Forelimb muscle (tissue), 1 donor: ENCODE data around the gene USP32. TPM values are rescaled to one million over a fixed set of nuclear protein-coding genes. Genes with fewer than 3 reads are reported as not detected.

Experiments used
- DNase-seq: peaks from one replicate; pipeline ENCODE4 v3.0.0-alpha.2; 2013; ENCODE audit warnings: low read depth
- polyA plus RNA-seq: library from polyadenylated mRNA; unstranded; fragments of 120-200 nt; gene quantifications from one replicate; pipeline ENCODE4 v1.2.1, GENCODE V29; 2013; ENCODE audit not compliant: insufficient read length

Gene USP32
- polyA plus RNA-seq, 1 donor: 22.7 TPM

GRCh38 chr17:60174035-60174434 lies 217.9 kb downstream of the USP32 start:
- no peak for DNase-seq

GRCh38 chr17:60173304-60173819 lies 218.6 kb downstream of the USP32 start:
- no peak for DNase-seq

GRCh38 chr17:60171753-60172079 lies 220.2 kb downstream of the USP32 start:
- DNase-seq: no peak

- no peak for DNase-seq
Observed at GRCh38 chr17:60170835-60171752, 220.8 kb downstream of the USP32 start.

GRCh38 chr17:60169921-60170817 lies 221.8 kb downstream of the USP32 start:
- DNase-seq: no peak

- no peak for DNase-seq
Observed at GRCh38 chr17:60168654-60169053, 223.3 kb downstream of the USP32 start.

GRCh38 chr17:60167065-60167741 lies 224.7 kb downstream of the USP32 start:
- no peak for DNase-seq

GRCh38 chr17:60165971-60166370 lies 226.0 kb downstream of the USP32 start:
- no peak for DNase-seq

- DNase-seq: no peak
Observed at GRCh38 chr17:60165223-60165622, 226.7 kb downstream of the USP32 start.

- no peak for DNase-seq
Observed at GRCh38 chr17:60164697-60165096, 227.2 kb downstream of the USP32 start.

- no peak for DNase-seq
Observed at GRCh38 chr17:60164164-60164563, 227.8 kb downstream of the USP32 start.

- no peak for DNase-seq
Observed at GRCh38 chr17:60163108-60163784, 228.7 kb downstream of the USP32 start.

- no peak for DNase-seq
Observed at GRCh38 chr17:60161598-60162330, 230.2 kb downstream of the USP32 start.

GRCh38 chr17:60160829-60161501 lies 231.0 kb downstream of the USP32 start:
- DNase-seq: no peak

GRCh38 chr17:60159479-60159866 lies 232.5 kb downstream of the USP32 start:
- no peak for DNase-seq

GRCh38 chr17:60158751-60159478 lies 233.0 kb downstream of the USP32 start:
- DNase-seq: no peak

GRCh38 chr17:60157487-60158040 lies 234.4 kb downstream of the USP32 start:
- DNase-seq: no peak

- DNase-seq: no peak
Observed at GRCh38 chr17:60156746-60157145, 235.2 kb downstream of the USP32 start.

- DNase-seq: no peak
Observed at GRCh38 chr17:60155815-60156214, 236.1 kb downstream of the USP32 start.
